ENCODE data around the gene GMEB2. TPM values are rescaled to one million over a fixed set of nuclear protein-coding genes. Genes with fewer than 3 reads are reported as not detected.

The GMEB2 gene
- total RNA-seq, 1 experiment from 2014 or later = 21.5 TPM

- TF ChIP-seq CTCF (IDR thresholded peaks at IDR 0.05; ENCODE audit: insufficient read depth in 1 of 2, low read depth in 1 of 2, low read length in 1 of 2, severe bottlenecking in 1 of 2, unreplicated experiment in 1 of 2) = no peak
- Histone ChIP-seq H3K4me1 (peaks cover 15% of the 10 kb centered on the region), H3K9me3 (no peaks in the 10 kb centered on the region), H3K27me3 (replicated peaks; ENCODE audit: control insufficient read depth, insufficient read depth, low read length) (no peaks in the 10 kb centered on the region), H3K36me3 (ENCODE audit: control insufficient read depth, insufficient read depth, low read length) (no peaks in the 10 kb centered on the region), H3K4me3 (ENCODE audit: low read depth, low read length) (peak overlapping the region; percentile 91)
- TSS peak; percentile 48 for BruUV-seq (replicated peaks)
- Mint-ChIP-seq H3K27ac (ENCODE audit: unreplicated experiment) (peak overlapping the region; percentile 83), H3K9me3 (ENCODE audit: unreplicated experiment) (no peaks in the 10 kb centered on the region), H3K27me3 (ENCODE audit: insufficient read depth, unreplicated experiment) (no peaks in the 10 kb centered on the region), H3K4me1 (ENCODE audit: low read depth, unreplicated experiment) (no peaks in the 10 kb centered on the region), H3K4me3 (ENCODE audit: unreplicated experiment) (peak overlapping the region; percentile 76), H3K36me3 (ENCODE audit: insufficient read depth, unreplicated experiment) (peaks cover 12% of the 10 kb centered on the region)
- CTCF ChIA-PET = interaction anchor here (0.6 to 2.7 kb wide), 8 partner anchors 8 to 506 kb away, joined by 3 to 34 read pairs (median 6); partner anchors contain the start of genes GMEB2, OPRL1, PTK6 and RGS19
- POLR2A ChIA-PET = interaction anchor here (0.6 to 1.5 kb wide), 12 partner anchors 19 to 292 kb away, joined by 3 to 11 read pairs (median 6); partner anchors contain the start of genes GMEB2 and PPDPF
- DNase-seq = peak in 1 of 2 experiments; percentile 52
- intact Hi-C loops (cut with micrococcal nuclease; ENCODE audit: unreplicated experiment) = loop anchor here (5.0 kb wide), 1 partner anchor 36 kb away; the partner anchor contains the start of gene PTK6
Observed at GRCh38 chr20:63573647-63574131, 53.2 kb downstream of the GMEB2 start.

GRCh38 chr20:63572788-63573646, 53.9 kb downstream of the GMEB2 start:
- no TSS peak for BruUV-seq (replicated peaks)
- peak in 1 of 2 experiments; percentile 68 for DNase-seq
- intact Hi-C loops (cut with micrococcal nuclease; ENCODE audit: unreplicated experiment) = loop anchor here (5.0 kb wide), 1 partner anchor 36 kb away; the partner anchor contains the start of gene PTK6
- no peaks in the 10 kb centered on the region for H3K27me3 ChIP-seq (replicated peaks; ENCODE audit: control insufficient read depth, insufficient read depth, low read length)
- H3K4me3 ChIP-seq (ENCODE audit: low read depth, low read length) = peak overlapping the region; percentile 91
- ChIA-PET CTCF (interaction anchor here (0.6 to 2.7 kb wide), 6 partner anchors 10 to 507 kb away, joined by 3 to 34 read pairs (median 6); partner anchors contain the start of genes OPRL1, PTK6, RGS19 and TPD52L2), POLR2A (interaction anchor here (1.4 to 1.5 kb wide), 2 partner anchors 35 to 54 kb away, joined by 6 to 7 read pairs; partner anchors contain the start of gene GMEB2)
- peaks cover 12% of the 10 kb centered on the region for H3K36me3 Mint-ChIP-seq (ENCODE audit: insufficient read depth, unreplicated experiment)
- no peaks in the 10 kb centered on the region for H3K4me1 Mint-ChIP-seq (ENCODE audit: low read depth, unreplicated experiment)
- TF ChIP-seq CTCF (IDR thresholded peaks at IDR 0.05; ENCODE audit: insufficient read depth in 1 of 2, low read depth in 1 of 2, low read length in 1 of 2, severe bottlenecking in 1 of 2, unreplicated experiment in 1 of 2) = peak; percentile 16 to 37
- no peaks in the 10 kb centered on the region for H3K9me3 ChIP-seq
- H3K4me3 Mint-ChIP-seq (ENCODE audit: unreplicated experiment) = peak overlapping the region; percentile 76
- H3K9me3 Mint-ChIP-seq (ENCODE audit: unreplicated experiment) = no peaks in the 10 kb centered on the region
- no peaks in the 10 kb centered on the region for H3K36me3 ChIP-seq (ENCODE audit: control insufficient read depth, insufficient read depth, low read length)
- H3K4me1 ChIP-seq = peaks cover 15% of the 10 kb centered on the region
- peak overlapping the region; percentile 83 for H3K27ac Mint-ChIP-seq (ENCODE audit: unreplicated experiment)
- no peaks in the 10 kb centered on the region for H3K27me3 Mint-ChIP-seq (ENCODE audit: insufficient read depth, unreplicated experiment)

Measured in Caco-2 (cell line).